GM23338 (cell line): ENCODE measurements around the gene MAP3K5. TPM values are rescaled to one million over a fixed set of nuclear protein-coding genes. Genes with fewer than 3 reads are reported as not detected.

ENCODE experiments used
- ATAC-seq: fragments of 200-7000 bp; cut with Tn5 transposase; 3 replicates; pipeline ENCODE4 v1.9.1; 2020
- DNase-seq: peaks from one replicate; pipeline ENCODE4 v3.0.0-alpha.2; 2015; ENCODE audit warnings: low spot score
- H2AFZ ChIP-seq: fragments of 200-600 bp; sonication (generic); 2 replicates; pipeline ENCODE4 v1.8.0; 2016; ENCODE audit warnings: antibody characterized with exemption, mild to moderate bottlenecking, moderate library complexity
- H3F3A ChIP-seq: fragments of 200-600 bp; sonication (generic); replicated peaks from 2 replicates; pipeline ENCODE4 v1.8.0; 2017; ENCODE audit warnings: antibody characterized with exemption, mixed run types, low read depth
- H3K27ac ChIP-seq: fragments of 200-600 bp; sonication (generic); 2 replicates; pipeline ENCODE4 v1.6.1; 2016; ENCODE audit warnings: low read depth
- H3K27me3 ChIP-seq: fragments of 200-600 bp; sonication (generic); 2 replicates; pipeline ENCODE4 v1.8.0; 2016; ENCODE audit warnings: mild to moderate bottlenecking, mixed run types, moderate library complexity; ENCODE audit not compliant: insufficient read depth
- H3K36me3 ChIP-seq: fragments of 200-600 bp; sonication (generic); 2 replicates; pipeline ENCODE4 v1.8.0; 2016; ENCODE audit warnings: mild to moderate bottlenecking; ENCODE audit not compliant: insufficient read depth
- H3K4me1 ChIP-seq: fragments of 200-600 bp; sonication (generic); 2 replicates; pipeline ENCODE4 v1.8.0; 2016; ENCODE audit warnings: mild to moderate bottlenecking, moderate library complexity; ENCODE audit not compliant: insufficient read depth
- H3K4me2 ChIP-seq: fragments of 200-600 bp; sonication (generic); 2 replicates; pipeline ENCODE4 v1.7.1; 2017; ENCODE audit warnings: mixed run types
- H3K4me3 ChIP-seq: fragments of 200-600 bp; sonication (generic); 2 replicates; pipeline ENCODE4 v1.6.1; 2016; ENCODE audit warnings: mixed run types
- H3K79me2 ChIP-seq: fragments of 200-600 bp; sonication (generic); replicated peaks from 2 replicates; pipeline ENCODE4 v1.8.0; 2017; ENCODE audit warnings: mild to moderate bottlenecking; ENCODE audit not compliant: insufficient read depth
- H3K9me2 ChIP-seq: fragments of 200-600 bp; sonication (generic); 2 replicates; pipeline ENCODE4 v1.8.0; 2017; ENCODE audit not compliant: insufficient read depth
- H4K20me1 ChIP-seq: fragments of 200-600 bp; sonication (generic); replicated peaks from 2 replicates; pipeline ENCODE4 v1.8.0; 2017; ENCODE audit warnings: mild to moderate bottlenecking; ENCODE audit not compliant: insufficient read depth
- H3K27ac Mint-ChIP-seq: 2 replicates; pipeline ENCODE4 v1.8.0; 2020; ENCODE audit warnings: inconsistent platforms, mild to moderate bottlenecking, moderate library complexity, mixed read lengths
- H3K27me3 Mint-ChIP-seq: 3 replicates; pipeline ENCODE4 v1.8.0; 2022; ENCODE audit warnings: low read depth, mild to moderate bottlenecking, moderate library complexity, mixed read lengths, inconsistent platforms; ENCODE audit not compliant: insufficient read depth, poor library complexity
- H3K36me3 Mint-ChIP-seq: 3 replicates; pipeline ENCODE4 v1.8.0; 2021; ENCODE audit warnings: low read depth, mild to moderate bottlenecking, inconsistent platforms, moderate library complexity, mixed read lengths
- H3K4me1 Mint-ChIP-seq: 3 replicates; pipeline ENCODE4 v1.8.0; 2020; ENCODE audit warnings: mild to moderate bottlenecking, inconsistent platforms, mixed read lengths
- H3K4me3 Mint-ChIP-seq: 3 replicates; pipeline ENCODE4 v1.8.0; 2021; ENCODE audit warnings: moderate library complexity, mild to moderate bottlenecking, inconsistent platforms, mixed read lengths
- H3K9me3 Mint-ChIP-seq: 3 replicates; pipeline ENCODE4 v1.8.0; 2020; ENCODE audit warnings: moderate library complexity, mild to moderate bottlenecking, inconsistent platforms, mixed read lengths
- CREB1 ChIP-seq: fragments of 250-450 bp; sonication (Bioruptor Pico); IDR thresholded peaks from 2 replicates; pipeline ENCODE4 v1.5.0; 2020; ENCODE audit warnings: low read depth, mild to moderate bottlenecking, moderate library complexity
- EZH2 ChIP-seq: fragments of 200-600 bp; sonication (generic); IDR thresholded peaks from one replicate; pipeline ENCODE4 v1.8.0; 2017; ENCODE audit warnings: antibody characterized with exemption, mild to moderate bottlenecking, low read depth; ENCODE audit not compliant: unreplicated experiment
- NANOG ChIP-seq: IDR thresholded peaks from 2 replicates; pipeline ENCODE4 v1.6.1; 2016; ENCODE audit warnings: antibody characterized with exemption, borderline replicate concordance
- POLR2AphosphoS5 ChIP-seq: IDR thresholded peaks from 2 replicates; pipeline ENCODE4 v1.6.1; 2016; ENCODE audit warnings: antibody characterized with exemption, low read depth
- ZNF114 ChIP-seq: fragments of 250-450 bp; sonication (Bioruptor Pico); IDR thresholded peaks from 2 replicates; pipeline ENCODE4 v1.5.0; 2020; ENCODE audit warnings: mild to moderate bottlenecking, moderate library complexity
- ZNF331 ChIP-seq: fragments of 250-450 bp; sonication (Bioruptor Pico); IDR thresholded peaks from 2 replicates; pipeline ENCODE4 v1.5.0; 2020; ENCODE audit warnings: low read depth, mild to moderate bottlenecking, moderate library complexity
- polyA plus RNA-seq: library from polyadenylated mRNA; unstranded; fragments of >200 nt; fragmentation: Nextera tagmentation; extraction: Ambion mirVana; gene quantifications from 2 replicates; pipeline ENCODE4 v1.2.1, GENCODE V29; 2016
- total RNA-seq: library from RNA; depleted of rRNA; stranded (reverse); fragments of >200 nt; shearing (Covaris generic); gene quantifications from 2 replicates; pipeline ENCODE4 v1.2.3, GENCODE V29; 2014
- TF ChIP-seq, protein P1 (sequence below): fragments of 250-450 bp; sonication (Bioruptor Pico); IDR thresholded peaks from 2 replicates; pipeline ENCODE4 v1.5.0; 2020; ENCODE audit warnings: mild to moderate bottlenecking, moderate library complexity
- TF ChIP-seq, protein P2 (sequence below): IDR thresholded peaks from one replicate; pipeline ENCODE4 v1.6.1; 2018; ENCODE audit warnings: antibody characterized with exemption; ENCODE audit not compliant: unreplicated experiment

The MAP3K5 gene
- total and polyA plus RNA-seq, 2 experiments from 2014 or later, result 0.76 to 2.8 TPM

- no peak overlapping the region for H2AFZ ChIP-seq
- no peaks in the 10 kb centered on the region for H3K9me2 ChIP-seq
- peak; percentile 70 for ATAC-seq
- peaks cover 37% of the 10 kb centered on the region for H3K4me1 ChIP-seq
- no peaks in the 10 kb centered on the region for H3K9me3 Mint-ChIP-seq
- H4K20me1 ChIP-seq, result no peaks in the 10 kb centered on the region
- no peaks in the 10 kb centered on the region for H3K79me2 ChIP-seq
- DNase-seq, result peak; percentile 50
- 0 out of 3 replicates have a peak overlapping the region, but pooled peaks have one; percentile 31 for H3K4me3 Mint-ChIP-seq
- H3K27ac Mint-ChIP-seq, result peak overlapping the region; percentile 32; the same call in 1 of the 2 replicates
- H3K4me3 ChIP-seq, result no peak overlapping the region
- TF ChIP-seq, protein P1, sequence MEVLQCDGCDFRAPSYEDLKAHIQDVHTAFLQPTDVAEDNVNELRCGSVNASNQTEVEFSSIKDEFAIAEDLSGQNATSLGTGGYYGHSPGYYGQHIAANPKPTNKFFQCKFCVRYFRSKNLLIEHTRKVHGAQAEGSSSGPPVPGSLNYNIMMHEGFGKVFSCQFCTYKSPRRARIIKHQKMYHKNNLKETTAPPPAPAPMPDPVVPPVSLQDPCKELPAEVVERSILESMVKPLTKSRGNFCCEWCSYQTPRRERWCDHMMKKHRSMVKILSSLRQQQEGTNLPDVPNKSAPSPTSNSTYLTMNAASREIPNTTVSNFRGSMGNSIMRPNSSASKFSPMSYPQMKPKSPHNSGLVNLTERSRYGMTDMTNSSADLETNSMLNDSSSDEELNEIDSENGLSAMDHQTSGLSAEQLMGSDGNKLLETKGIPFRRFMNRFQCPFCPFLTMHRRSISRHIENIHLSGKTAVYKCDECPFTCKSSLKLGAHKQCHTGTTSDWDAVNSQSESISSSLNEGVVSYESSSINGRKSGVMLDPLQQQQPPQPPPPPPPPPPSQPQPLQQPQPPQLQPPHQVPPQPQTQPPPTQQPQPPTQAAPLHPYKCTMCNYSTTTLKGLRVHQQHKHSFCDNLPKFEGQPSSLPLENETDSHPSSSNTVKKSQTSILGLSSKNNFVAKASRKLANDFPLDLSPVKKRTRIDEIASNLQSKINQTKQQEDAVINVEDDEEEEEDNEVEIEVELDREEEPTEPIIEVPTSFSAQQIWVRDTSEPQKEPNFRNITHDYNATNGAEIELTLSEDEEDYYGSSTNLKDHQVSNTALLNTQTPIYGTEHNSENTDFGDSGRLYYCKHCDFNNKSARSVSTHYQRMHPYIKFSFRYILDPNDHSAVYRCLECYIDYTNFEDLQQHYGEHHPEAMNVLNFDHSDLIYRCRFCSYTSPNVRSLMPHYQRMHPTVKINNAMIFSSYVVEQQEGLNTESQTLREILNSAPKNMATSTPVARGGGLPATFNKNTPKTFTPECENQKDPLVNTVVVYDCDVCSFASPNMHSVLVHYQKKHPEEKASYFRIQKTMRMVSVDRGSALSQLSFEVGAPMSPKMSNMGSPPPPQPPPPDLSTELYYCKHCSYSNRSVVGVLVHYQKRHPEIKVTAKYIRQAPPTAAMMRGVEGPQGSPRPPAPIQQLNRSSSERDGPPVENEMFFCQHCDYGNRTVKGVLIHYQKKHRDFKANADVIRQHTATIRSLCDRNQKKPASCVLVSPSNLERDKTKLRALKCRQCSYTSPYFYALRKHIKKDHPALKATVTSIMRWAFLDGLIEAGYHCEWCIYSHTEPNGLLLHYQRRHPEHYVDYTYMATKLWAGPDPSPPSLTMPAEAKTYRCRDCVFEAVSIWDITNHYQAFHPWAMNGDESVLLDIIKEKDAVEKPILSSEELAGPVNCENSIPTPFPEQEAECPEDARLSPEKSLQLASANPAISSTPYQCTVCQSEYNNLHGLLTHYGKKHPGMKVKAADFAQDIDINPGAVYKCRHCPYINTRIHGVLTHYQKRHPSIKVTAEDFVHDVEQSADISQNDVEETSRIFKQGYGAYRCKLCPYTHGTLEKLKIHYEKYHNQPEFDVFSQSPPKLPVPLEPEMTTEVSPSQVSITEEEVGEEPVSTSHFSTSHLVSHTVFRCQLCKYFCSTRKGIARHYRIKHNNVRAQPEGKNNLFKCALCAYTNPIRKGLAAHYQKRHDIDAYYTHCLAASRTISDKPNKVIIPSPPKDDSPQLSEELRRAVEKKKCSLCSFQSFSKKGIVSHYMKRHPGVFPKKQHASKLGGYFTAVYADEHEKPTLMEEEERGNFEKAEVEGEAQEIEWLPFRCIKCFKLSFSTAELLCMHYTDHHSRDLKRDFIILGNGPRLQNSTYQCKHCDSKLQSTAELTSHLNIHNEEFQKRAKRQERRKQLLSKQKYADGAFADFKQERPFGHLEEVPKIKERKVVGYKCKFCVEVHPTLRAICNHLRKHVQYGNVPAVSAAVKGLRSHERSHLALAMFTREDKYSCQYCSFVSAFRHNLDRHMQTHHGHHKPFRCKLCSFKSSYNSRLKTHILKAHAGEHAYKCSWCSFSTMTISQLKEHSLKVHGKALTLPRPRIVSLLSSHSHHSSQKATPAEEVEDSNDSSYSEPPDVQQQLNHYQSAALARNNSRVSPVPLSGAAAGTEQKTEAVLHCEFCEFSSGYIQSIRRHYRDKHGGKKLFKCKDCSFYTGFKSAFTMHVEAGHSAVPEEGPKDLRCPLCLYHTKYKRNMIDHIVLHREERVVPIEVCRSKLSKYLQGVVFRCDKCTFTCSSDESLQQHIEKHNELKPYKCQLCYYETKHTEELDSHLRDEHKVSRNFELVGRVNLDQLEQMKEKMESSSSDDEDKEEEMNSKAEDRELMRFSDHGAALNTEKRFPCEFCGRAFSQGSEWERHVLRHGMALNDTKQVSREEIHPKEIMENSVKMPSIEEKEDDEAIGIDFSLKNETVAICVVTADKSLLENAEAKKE (CRISPR knock-in tag), result 0 out of 2 replicates have a peak, but pooled peaks have one; percentile 25
- TF ChIP-seq ZNF331 (CRISPR knock-in tag) (no peak), POLR2AphosphoS5 (no peak), CREB1 (CRISPR knock-in tag) (0 out of 2 replicates have a peak, but pooled peaks have one; percentile 18), NANOG (peak; percentile 97), EZH2 (no peak), ZNF114 (CRISPR knock-in tag) (no peak)
- TF ChIP-seq, protein P2, sequence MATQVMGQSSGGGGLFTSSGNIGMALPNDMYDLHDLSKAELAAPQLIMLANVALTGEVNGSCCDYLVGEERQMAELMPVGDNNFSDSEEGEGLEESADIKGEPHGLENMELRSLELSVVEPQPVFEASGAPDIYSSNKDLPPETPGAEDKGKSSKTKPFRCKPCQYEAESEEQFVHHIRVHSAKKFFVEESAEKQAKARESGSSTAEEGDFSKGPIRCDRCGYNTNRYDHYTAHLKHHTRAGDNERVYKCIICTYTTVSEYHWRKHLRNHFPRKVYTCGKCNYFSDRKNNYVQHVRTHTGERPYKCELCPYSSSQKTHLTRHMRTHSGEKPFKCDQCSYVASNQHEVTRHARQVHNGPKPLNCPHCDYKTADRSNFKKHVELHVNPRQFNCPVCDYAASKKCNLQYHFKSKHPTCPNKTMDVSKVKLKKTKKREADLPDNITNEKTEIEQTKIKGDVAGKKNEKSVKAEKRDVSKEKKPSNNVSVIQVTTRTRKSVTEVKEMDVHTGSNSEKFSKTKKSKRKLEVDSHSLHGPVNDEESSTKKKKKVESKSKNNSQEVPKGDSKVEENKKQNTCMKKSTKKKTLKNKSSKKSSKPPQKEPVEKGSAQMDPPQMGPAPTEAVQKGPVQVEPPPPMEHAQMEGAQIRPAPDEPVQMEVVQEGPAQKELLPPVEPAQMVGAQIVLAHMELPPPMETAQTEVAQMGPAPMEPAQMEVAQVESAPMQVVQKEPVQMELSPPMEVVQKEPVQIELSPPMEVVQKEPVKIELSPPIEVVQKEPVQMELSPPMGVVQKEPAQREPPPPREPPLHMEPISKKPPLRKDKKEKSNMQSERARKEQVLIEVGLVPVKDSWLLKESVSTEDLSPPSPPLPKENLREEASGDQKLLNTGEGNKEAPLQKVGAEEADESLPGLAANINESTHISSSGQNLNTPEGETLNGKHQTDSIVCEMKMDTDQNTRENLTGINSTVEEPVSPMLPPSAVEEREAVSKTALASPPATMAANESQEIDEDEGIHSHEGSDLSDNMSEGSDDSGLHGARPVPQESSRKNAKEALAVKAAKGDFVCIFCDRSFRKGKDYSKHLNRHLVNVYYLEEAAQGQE, result no peak
- no peaks in the 10 kb centered on the region for H3F3A ChIP-seq
- H3K36me3 Mint-ChIP-seq, result no peaks in the 10 kb centered on the region; the same call in 2 of the 3 replicates
- H3K4me1 Mint-ChIP-seq, result peaks cover 29% of the 10 kb centered on the region
- no peaks in the 10 kb centered on the region for H3K36me3 ChIP-seq
- peaks cover 7% of the 10 kb centered on the region for H3K27me3 Mint-ChIP-seq
- H3K4me2 ChIP-seq, result 0 out of 2 replicates have a peak overlapping the region, but pooled peaks have one; percentile 12
- 0 out of 2 replicates have a peak overlapping the region, but pooled peaks have one; percentile 6 for H3K27ac ChIP-seq
- no peaks in the 10 kb centered on the region for H3K27me3 ChIP-seq
Observed at GRCh38 chr6:136612666-136613389, 179.4 kb downstream of the MAP3K5 start.
